Vagina (tissue), 2 donors: ENCODE data around the gene VWA1. TPM values are rescaled to one million over a fixed set of nuclear protein-coding genes. Genes with fewer than 3 reads are reported as not detected.
"Not testable (repeated sequence)": the region's sequence is repeated elsewhere in the genome, so short reads cannot be mapped to it uniquely, and the experiment has no call there.

ENCODE experiments used
- DNase-seq, 2 donors: peaks; one replicate each; pipeline ENCODE4 v3.0.0-alpha.2; 2017; ENCODE audit errors: extremely low spot score in 2 of 2
- H3K27ac ChIP-seq: fragments of 200-600 bp; sonication (generic); one replicate; pipeline ENCODE4 v1.5.1; 2019
- H3K27me3 ChIP-seq: fragments of 200-600 bp; sonication (generic); one replicate; pipeline ENCODE4 v1.5.1; 2019
- H3K36me3 ChIP-seq, 2 donors: fragments of 200-600 bp; sonication (generic); one replicate each; pipeline ENCODE4 v1.5.1; 2017 to 2019
- H3K4me1 ChIP-seq: fragments of 200-600 bp; sonication (generic); one replicate; pipeline ENCODE4 v1.5.1; 2019
- H3K4me3 ChIP-seq, 2 donors: fragments of 200-600 bp; sonication (generic); 1 replicate in 1 of 2; 2 replicates in 1 of 2; pipeline ENCODE4 v1.5.1; 2016 to 2019
- H3K9me3 ChIP-seq: fragments of 200-600 bp; sonication (generic); one replicate; pipeline ENCODE4 v1.5.1; 2019
- CTCF ChIP-seq, 3 experiments: fragments of 450-650 bp in 2 of 3; fragments of 200-600 bp in 1 of 3; sonication (generic) in 1 of 3; IDR thresholded peaks; one replicate each; pipeline ENCODE4 v1.5.1; 2017 to 2019; ENCODE audit warnings: antibody characterized with exemption in 3 of 3, mild to moderate bottlenecking in 2 of 3, moderate library complexity in 2 of 3
- POLR2A ChIP-seq, 2 donors: fragments of 450-650 bp; IDR thresholded peaks; one replicate each; pipeline ENCODE4 v1.6.1; 2017; ENCODE audit warnings: antibody characterized with exemption in 2 of 2, mild to moderate bottlenecking in 2 of 2, moderate library complexity in 2 of 2
- POLR2AphosphoS5 ChIP-seq, 2 donors: sonication (generic); formaldehyde crosslinking; IDR thresholded peaks; one replicate each; pipeline ENCODE4 v1.9.0; 2017; ENCODE audit warnings: antibody characterized with exemption in 2 of 2, mild to moderate bottlenecking in 2 of 2, low read depth in 1 of 2; ENCODE audit not compliant: insufficient read depth in 1 of 2
- intact Hi-C: fragments of 100-400 bp; cut with DNase I; formaldehyde crosslinking; loops from one replicate; pipeline ENCODE4 v1.15.1; 2023
- total RNA-seq: library from RNA; depleted of rRNA; stranded (reverse); fragments of >200 nt; gene quantifications from one replicate; pipeline ENCODE4 v1.2.3, GENCODE V29; 2016

The VWA1 gene
- total RNA-seq, 1 donor from 2014 or later: 35.8 TPM

DNA sequence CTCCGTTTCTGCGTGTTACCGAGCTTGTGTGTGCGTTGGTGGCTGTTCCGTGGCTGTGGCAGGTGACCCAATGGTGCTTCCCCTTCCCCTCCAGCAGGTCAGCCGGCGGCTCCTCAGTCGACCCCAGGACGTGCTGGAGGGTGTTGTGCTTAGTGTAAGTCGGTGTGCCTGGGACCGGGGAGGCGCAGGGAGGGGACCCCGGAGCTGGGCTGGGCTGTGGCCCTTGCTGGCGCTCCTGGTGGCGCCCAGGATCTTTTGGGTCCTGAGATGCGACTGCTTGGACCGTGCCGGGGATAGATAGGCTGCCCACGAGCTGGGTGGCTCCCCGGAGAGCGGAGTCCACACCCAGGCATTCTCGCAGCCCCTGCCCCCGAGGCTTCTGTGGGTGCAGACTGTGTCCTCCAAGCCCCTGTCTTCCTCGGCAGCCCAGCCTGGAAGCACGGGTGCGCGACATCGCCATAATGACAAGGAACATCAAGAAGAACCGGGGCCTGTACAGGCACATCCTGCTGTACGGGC, 19.9 kb downstream of the VWA1 start:
- no peaks in the 10 kb centered on the region for H3K4me1 ChIP-seq
- no peak for TF ChIP-seq CTCF (IDR thresholded peaks at IDR 0.05)
- no peak for TF ChIP-seq POLR2A (IDR thresholded peaks at IDR 0.05)
- no peak for TF ChIP-seq POLR2AphosphoS5 (IDR thresholded peaks at IDR 0.05; ENCODE audit: insufficient read depth in 1 of 2, low read depth in 1 of 2)
- intact Hi-C loops: no loop called here
- no peak overlapping the region for H3K27ac ChIP-seq
- H3K27me3 ChIP-seq: no peaks in the 10 kb centered on the region
- H3K4me3 ChIP-seq: no peak overlapping the region
- H3K9me3 ChIP-seq: no peaks in the 10 kb centered on the region
- no peak for DNase-seq
- no peaks in the 10 kb centered on the region for H3K36me3 ChIP-seq

DNA sequence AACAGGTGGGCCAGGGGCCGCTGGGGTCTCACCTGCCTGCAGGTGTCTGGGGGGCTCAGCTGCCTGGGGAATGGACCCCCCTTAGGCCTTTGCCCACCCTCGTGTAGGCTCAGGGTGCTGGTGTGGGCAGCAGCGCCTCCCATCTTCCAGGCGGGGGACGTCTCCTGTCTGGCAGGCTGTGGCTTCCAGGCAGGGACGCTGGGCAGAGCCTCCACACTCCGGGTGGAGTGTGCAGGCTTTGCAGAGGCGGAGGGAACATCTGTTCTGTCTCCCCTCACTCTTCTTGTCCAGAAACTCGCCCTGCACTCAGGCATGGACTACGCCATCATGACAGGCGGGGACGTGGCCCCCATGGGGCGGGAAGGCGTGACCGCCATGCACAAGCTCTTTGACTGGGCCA, 20.4 kb downstream of the VWA1 start:
- DNase-seq, intact Hi-C loops, H3K27ac ChIP-seq: not testable (repeated sequence)

GRCh38 chr1:1456683-1457255, 21.3 kb downstream of the VWA1 start:
- H3K4me3 ChIP-seq, H3K27me3 ChIP-seq, H3K9me3 ChIP-seq, H3K27ac ChIP-seq, intact Hi-C loops, H3K36me3 ChIP-seq, DNase-seq, H3K4me1 ChIP-seq: not testable (repeated sequence)

More for the DNA sequence above, 20.4 kb downstream of the VWA1 start:
- H3K36me3 ChIP-seq, H3K27me3 ChIP-seq, H3K9me3 ChIP-seq, H3K4me1 ChIP-seq, H3K4me3 ChIP-seq: not testable (repeated sequence)

DNA sequence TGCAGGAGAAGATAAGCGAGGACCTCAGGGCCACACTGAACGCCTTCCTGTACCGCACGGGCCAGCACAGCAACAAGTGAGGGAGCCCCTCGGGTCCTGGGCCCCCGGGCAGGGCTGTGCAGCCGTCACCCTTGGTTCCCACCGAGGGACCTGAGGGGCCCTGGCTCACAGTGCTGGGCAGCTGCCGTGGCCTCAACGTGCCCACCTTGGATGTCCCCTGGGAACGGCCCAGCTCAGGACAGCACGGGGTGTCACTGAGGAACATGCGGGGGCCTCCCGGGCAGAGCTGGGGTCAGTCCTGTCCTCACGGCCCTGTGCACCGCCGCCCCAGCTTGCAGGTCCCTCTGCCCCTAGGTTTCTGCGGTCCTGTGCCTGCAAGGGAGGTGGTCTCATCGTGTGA, 23.7 kb downstream of the VWA1 start:
- H3K27me3 ChIP-seq, DNase-seq, H3K4me3 ChIP-seq, H3K27ac ChIP-seq, H3K36me3 ChIP-seq, intact Hi-C loops, H3K9me3 ChIP-seq, H3K4me1 ChIP-seq: not testable (repeated sequence)

DNA sequence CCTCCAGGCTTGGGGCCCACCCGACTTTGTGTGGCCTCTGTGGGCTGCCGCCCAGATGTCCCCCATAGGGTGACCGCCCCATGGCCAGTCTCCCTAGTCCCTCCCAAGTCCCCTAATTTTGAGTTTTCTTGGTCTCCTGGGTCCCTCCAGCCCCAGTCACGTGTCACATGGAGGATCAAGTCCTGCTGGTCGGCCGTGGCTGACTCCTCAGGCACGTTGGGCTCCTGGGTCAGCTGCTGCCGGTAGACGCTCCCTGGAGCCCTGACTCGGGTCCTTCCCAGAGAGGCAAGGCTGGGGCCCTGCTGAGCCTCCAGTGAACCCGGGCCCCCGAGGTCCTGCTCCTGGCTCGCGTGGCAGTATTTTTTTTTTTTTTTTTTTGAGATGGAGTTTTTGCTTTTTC, 24.2 kb downstream of the VWA1 start:
- H3K27ac ChIP-seq, H3K4me3 ChIP-seq, H3K9me3 ChIP-seq, H3K4me1 ChIP-seq, H3K36me3 ChIP-seq, DNase-seq, intact Hi-C loops, H3K27me3 ChIP-seq: not testable (repeated sequence)

GRCh38 chr1:1460540-1461130, 25.1 kb downstream of the VWA1 start:
- DNase-seq: no peak
- no peaks in the 10 kb centered on the region for H3K9me3 ChIP-seq
- intact Hi-C loops: no loop called here
- TF ChIP-seq POLR2AphosphoS5 (IDR thresholded peaks at IDR 0.05; ENCODE audit: insufficient read depth in 1 of 2, low read depth in 1 of 2) (no peak), POLR2A (IDR thresholded peaks at IDR 0.05) (no peak)
- no peaks in the 10 kb centered on the region for H3K27me3 ChIP-seq
- H3K27ac ChIP-seq: no peak overlapping the region
- H3K36me3 ChIP-seq: no peaks in the 10 kb centered on the region
- no peaks in the 10 kb centered on the region for H3K4me1 ChIP-seq
- no peak overlapping the region for H3K4me3 ChIP-seq

DNA sequence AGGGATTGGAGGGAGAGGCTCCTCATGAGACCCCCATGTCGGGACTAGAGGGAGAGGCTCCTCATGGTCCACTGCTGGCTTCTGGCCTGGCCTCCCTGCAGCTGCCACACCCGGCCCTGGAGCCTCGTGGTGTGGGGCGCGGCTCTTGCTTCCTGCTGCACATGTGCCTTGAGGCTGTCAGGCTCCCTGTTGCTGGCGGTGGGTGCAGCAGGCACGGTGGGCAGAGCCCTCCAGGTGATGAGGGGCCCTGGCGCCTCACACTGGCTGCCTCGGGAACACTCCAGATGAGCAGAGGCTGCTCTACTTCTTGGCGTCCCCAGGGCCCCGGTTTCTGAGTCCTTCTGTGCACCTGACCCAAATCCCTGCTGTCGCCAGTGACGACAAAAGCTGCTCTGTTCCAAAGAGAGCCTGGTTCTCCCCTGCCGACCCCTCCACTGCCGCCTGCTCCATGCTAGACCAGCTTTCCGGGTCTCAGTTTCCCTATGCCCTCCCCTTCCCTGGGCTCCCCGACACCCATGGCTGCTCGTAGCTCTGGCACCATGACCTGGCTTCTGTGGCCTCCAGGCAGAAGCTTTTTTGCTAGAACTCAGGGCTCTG, 26.3 kb downstream of the VWA1 start:
- H3K4me3 ChIP-seq: peak overlapping the region in 1 of 2 donors; percentile 6
- TF ChIP-seq POLR2AphosphoS5 (IDR thresholded peaks at IDR 0.05; ENCODE audit: insufficient read depth in 1 of 2, low read depth in 1 of 2) (no peak), POLR2A (IDR thresholded peaks at IDR 0.05) (no peak), CTCF (IDR thresholded peaks at IDR 0.05) (no peak)
- H3K9me3 ChIP-seq: no peaks in the 10 kb centered on the region
- no peaks in the 10 kb centered on the region for H3K4me1 ChIP-seq
- H3K36me3 ChIP-seq: no peaks in the 10 kb centered on the region
- intact Hi-C loops: no loop called here
- DNase-seq: no peak
- H3K27me3 ChIP-seq: no peaks in the 10 kb centered on the region
- no peak overlapping the region for H3K27ac ChIP-seq
